DND-41 (cell line): ENCODE results near the gene TCERG1L.

Source experiments
- ATAC-seq: fragments of 200-7000 bp; cut with Tn5 transposase; 3 replicates; pipeline ENCODE4 v1.9.1; 2021; ENCODE audit warnings: low read depth; ENCODE audit not compliant: insufficient read depth
- DNase-seq: peaks from one replicate; pipeline ENCODE4 v3.0.0-alpha.2; 2020
- H2AFZ ChIP-seq: 2 replicates; pipeline ENCODE4 v1.6.0; 2012; ENCODE audit warnings: low read depth, low read length
- H3K27ac ChIP-seq: 2 replicates; pipeline ENCODE4 v1.5.1; 2012; ENCODE audit warnings: low read length, inconsistent platforms
- H3K27me3 ChIP-seq: fragments of 200-600 bp; sonication (generic); 2 replicates; pipeline ENCODE4 v1.6.0; 2012; ENCODE audit warnings: low read length, mild to moderate bottlenecking, inconsistent platforms; ENCODE audit not compliant: insufficient read depth, poor library complexity
- H3K36me3 ChIP-seq: 2 replicates; pipeline ENCODE4 v1.5.1; 2012; ENCODE audit warnings: low read length, inconsistent platforms; ENCODE audit not compliant: insufficient read depth
- H3K4me1 ChIP-seq: 2 replicates; pipeline ENCODE4 v1.5.1; 2012; ENCODE audit warnings: mild to moderate bottlenecking, low read length; ENCODE audit not compliant: insufficient read depth
- H3K4me2 ChIP-seq: 2 replicates; pipeline ENCODE4 v1.6.0; 2012; ENCODE audit warnings: mild to moderate bottlenecking, moderate library complexity, low read length, inconsistent platforms; ENCODE audit not compliant: insufficient read depth
- H3K4me3 ChIP-seq, 2 experiments: fragments of 200-600 bp in 1 of 2; shearing (Covaris generic) in 1 of 2; 2 replicates each; pipeline ENCODE4 v1.5.1; 2012 to 2016; ENCODE audit warnings: inconsistent platforms in 2 of 2, low read length in 2 of 2, mild to moderate bottlenecking in 2 of 2, low read depth in 1 of 2, moderate library complexity in 1 of 2
- H3K79me2 ChIP-seq: 2 replicates; pipeline ENCODE4 v1.6.0; 2012; ENCODE audit warnings: low read length, inconsistent platforms; ENCODE audit not compliant: insufficient read depth
- H3K9ac ChIP-seq: 2 replicates; pipeline ENCODE4 v1.6.0; 2012; ENCODE audit warnings: low read depth, mild to moderate bottlenecking, inconsistent platforms, low read length, moderate library complexity
- H3K9me3 ChIP-seq: 2 replicates; pipeline ENCODE4 v1.5.1; 2012; ENCODE audit warnings: low read length, moderate library complexity, mild to moderate bottlenecking, inconsistent platforms; ENCODE audit not compliant: insufficient read depth, severe bottlenecking
- H4K20me1 ChIP-seq: 2 replicates; pipeline ENCODE4 v1.6.0; 2012; ENCODE audit warnings: low read length; ENCODE audit not compliant: insufficient read depth
- EZH2 ChIP-seq: IDR thresholded peaks from 3 replicates; pipeline ENCODE4 v1.6.1; 2012; ENCODE audit warnings: borderline replicate concordance, low read depth, mild to moderate bottlenecking, moderate library complexity, low read length, inconsistent platforms; ENCODE audit not compliant: severe bottlenecking
- TF ChIP-seq, protein P1 (sequence below): IDR thresholded peaks from 2 replicates; pipeline ENCODE4 v1.5.1; 2012; ENCODE audit warnings: borderline replicate concordance, low read length, moderate library complexity, mild to moderate bottlenecking; ENCODE audit not compliant: poor library complexity, severe bottlenecking; ENCODE audit errors: extremely low read depth

Gene TCERG1L

DNA sequence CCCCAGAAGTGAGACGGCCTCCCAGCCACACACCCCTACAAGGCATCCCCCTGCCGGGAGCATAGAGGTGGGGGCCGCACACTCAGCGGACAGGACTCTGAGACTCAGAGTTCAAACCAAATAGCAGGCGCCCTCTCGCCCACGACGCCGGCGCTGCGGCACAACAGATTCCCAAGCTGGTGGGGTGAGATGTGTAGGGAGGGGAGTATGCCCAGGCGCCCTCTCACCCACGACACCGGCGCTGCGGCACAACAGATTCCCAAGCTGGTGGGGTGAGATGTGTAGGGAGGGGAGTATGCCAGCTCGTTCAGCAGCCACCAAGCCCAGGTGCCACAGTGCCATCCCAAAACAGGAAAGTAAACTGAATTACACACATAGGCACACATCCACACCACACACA lies 64.7 kb downstream of the TCERG1L start:
- no peak overlapping the region for H2AFZ ChIP-seq
- no peaks in the 10 kb centered on the region for H3K9me3 ChIP-seq
- no peaks in the 10 kb centered on the region for H4K20me1 ChIP-seq
- no peaks in the 10 kb centered on the region for H3K27me3 ChIP-seq
- H3K27ac ChIP-seq, result no peak overlapping the region
- DNase-seq (no peak), ATAC-seq (no peak)
- no peaks in the 10 kb centered on the region for H3K4me1 ChIP-seq
- no peak overlapping the region for H3K9ac ChIP-seq
- H3K36me3 ChIP-seq, result no peaks in the 10 kb centered on the region
- no peaks in the 10 kb centered on the region for H3K79me2 ChIP-seq
- no peak overlapping the region for H3K4me2 ChIP-seq
- H3K4me3 ChIP-seq, result no peak overlapping the region
- TF ChIP-seq, protein P1, sequence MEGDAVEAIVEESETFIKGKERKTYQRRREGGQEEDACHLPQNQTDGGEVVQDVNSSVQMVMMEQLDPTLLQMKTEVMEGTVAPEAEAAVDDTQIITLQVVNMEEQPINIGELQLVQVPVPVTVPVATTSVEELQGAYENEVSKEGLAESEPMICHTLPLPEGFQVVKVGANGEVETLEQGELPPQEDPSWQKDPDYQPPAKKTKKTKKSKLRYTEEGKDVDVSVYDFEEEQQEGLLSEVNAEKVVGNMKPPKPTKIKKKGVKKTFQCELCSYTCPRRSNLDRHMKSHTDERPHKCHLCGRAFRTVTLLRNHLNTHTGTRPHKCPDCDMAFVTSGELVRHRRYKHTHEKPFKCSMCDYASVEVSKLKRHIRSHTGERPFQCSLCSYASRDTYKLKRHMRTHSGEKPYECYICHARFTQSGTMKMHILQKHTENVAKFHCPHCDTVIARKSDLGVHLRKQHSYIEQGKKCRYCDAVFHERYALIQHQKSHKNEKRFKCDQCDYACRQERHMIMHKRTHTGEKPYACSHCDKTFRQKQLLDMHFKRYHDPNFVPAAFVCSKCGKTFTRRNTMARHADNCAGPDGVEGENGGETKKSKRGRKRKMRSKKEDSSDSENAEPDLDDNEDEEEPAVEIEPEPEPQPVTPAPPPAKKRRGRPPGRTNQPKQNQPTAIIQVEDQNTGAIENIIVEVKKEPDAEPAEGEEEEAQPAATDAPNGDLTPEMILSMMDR, result no peak
- no peak for TF ChIP-seq EZH2

DNA sequence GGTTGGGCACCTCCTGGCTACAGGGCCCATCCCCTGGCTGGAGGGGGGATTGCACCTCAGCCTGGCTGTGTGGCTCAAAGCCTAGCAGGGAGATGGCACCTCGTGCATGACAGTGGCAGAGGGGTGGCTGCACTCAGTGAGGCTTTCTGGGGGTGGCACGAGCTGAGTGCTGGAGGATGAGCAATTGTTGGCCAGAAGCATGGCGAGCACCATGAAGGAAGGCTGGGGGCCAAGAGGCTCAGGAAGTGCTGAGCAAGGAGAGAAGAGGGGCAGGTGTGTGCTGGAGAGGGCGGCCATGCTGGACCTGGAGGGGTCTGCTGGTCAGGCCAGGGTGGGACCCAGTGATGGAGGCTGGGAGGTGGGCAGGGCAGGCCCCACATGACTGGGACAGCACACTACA lies 65.4 kb downstream of the TCERG1L start:
- TF ChIP-seq, protein P1, result no peak
- no peak for TF ChIP-seq EZH2
- ATAC-seq (no peak), DNase-seq (no peak)
- H3K36me3 ChIP-seq, result no peaks in the 10 kb centered on the region
- no peak overlapping the region for H3K4me2 ChIP-seq
- H3K4me1 ChIP-seq, result no peaks in the 10 kb centered on the region
- H3K9ac ChIP-seq, result no peak overlapping the region
- H3K79me2 ChIP-seq, result no peaks in the 10 kb centered on the region
- H3K4me3 ChIP-seq, result no peak overlapping the region
- no peaks in the 10 kb centered on the region for H4K20me1 ChIP-seq
- no peak overlapping the region for H2AFZ ChIP-seq
- no peaks in the 10 kb centered on the region for H3K9me3 ChIP-seq
- no peak overlapping the region for H3K27ac ChIP-seq
- no peaks in the 10 kb centered on the region for H3K27me3 ChIP-seq

DNA sequence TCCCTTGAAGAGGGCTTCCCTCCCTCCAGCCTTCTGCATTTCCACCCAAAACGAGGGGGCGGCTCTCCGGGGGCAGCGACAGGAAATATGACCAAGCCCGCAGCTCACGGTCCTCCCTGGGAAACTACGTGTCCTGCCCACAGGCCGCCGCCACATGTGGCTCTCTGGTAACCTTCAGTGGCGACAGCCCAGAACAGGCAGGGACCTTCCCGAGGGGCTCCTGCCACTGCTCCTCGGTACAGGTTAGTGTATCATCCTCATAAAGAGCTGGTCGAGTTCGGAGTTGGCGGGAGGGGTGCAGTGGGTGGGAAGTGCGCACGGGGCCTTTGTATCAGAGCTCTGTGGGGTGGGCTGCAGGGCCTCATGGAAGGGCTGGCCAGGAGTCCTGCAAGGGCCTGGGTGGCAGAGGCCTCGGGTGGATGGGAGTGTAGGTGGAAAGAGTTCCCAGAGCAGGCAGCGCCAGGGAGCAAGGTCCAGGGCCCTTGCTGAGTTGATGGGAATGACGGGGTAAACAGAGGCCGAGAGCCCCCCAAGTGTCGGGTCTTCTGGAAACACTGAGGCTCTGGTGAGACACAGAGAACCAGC lies 66.0 kb downstream of the TCERG1L start:
- Histone ChIP-seq H3K79me2 (no peaks in the 10 kb centered on the region), H3K27ac (no peak overlapping the region), H3K27me3 (no peaks in the 10 kb centered on the region), H3K4me1 (no peaks in the 10 kb centered on the region), H3K9me3 (no peaks in the 10 kb centered on the region), H3K4me3 (no peak overlapping the region), H3K4me2 (no peak overlapping the region), H4K20me1 (no peaks in the 10 kb centered on the region), H3K36me3 (no peaks in the 10 kb centered on the region), H3K9ac (no peak overlapping the region), H2AFZ (no peak overlapping the region)
- no peak for TF ChIP-seq EZH2
- TF ChIP-seq, protein P1, result no peak
- DNase-seq, result no peak
- ATAC-seq, result no peak

DNA sequence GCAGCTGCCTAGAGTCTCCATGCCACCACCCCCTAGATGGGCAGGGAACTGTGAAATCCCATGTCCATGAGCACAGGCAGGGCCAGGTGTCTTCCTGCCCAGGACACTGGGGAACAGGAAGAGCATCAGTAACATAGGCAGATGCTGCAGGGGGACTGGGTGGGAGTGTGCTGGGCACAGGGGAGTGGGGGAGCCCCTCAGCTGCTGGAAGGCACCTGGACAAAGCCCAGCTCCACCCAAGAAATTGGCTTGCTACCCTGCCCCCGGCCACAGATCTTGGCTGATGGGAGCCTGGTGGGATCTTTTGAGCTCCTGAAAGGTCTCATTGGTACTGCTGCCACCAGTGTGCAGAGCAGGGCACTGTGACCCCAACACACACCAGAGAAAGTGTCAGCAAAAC lies 66.7 kb downstream of the TCERG1L start:
- Histone ChIP-seq H2AFZ (no peak overlapping the region), H4K20me1 (no peaks in the 10 kb centered on the region), H3K4me3 (no peak overlapping the region), H3K27ac (no peak overlapping the region), H3K4me1 (no peaks in the 10 kb centered on the region), H3K9me3 (no peaks in the 10 kb centered on the region), H3K4me2 (no peak overlapping the region), H3K79me2 (no peaks in the 10 kb centered on the region), H3K36me3 (no peaks in the 10 kb centered on the region), H3K27me3 (no peaks in the 10 kb centered on the region), H3K9ac (no peak overlapping the region)
- DNase-seq (no peak), ATAC-seq (no peak)
- no peak for TF ChIP-seq EZH2
- TF ChIP-seq, protein P1, result no peak
